K562 (cell line): Measurements from ENCODE around the gene GRHPR. TPM values are rescaled to one million over a fixed set of nuclear protein-coding genes. Genes with fewer than 3 reads are reported as not detected.

Source experiments
- ATAC-seq: fragments of 200-7000 bp; cut with Tn5 transposase; 3 replicates; pipeline ENCODE4 v1.9.1; 2020; ENCODE audit warnings: moderate library complexity
- BruUV-seq: library from RNA; stranded (reverse); fragments of 400-500 nt; replicated peaks from 2 replicates; lab custom pipeline; 2021; lab: Mats Ljungman, UMichigan
- CTCF ChIA-PET: fragments of 300-600 bp; formaldehyde crosslinking; extraction: SDS; loops from one replicate; lab custom pipeline; 2021; ENCODE audit warnings: low intra/inter-chr PET ratio; lab: Yijun Ruan, JAX
- POLR2A ChIA-PET: fragments of 300-600, 350-650 bp; sonication (Branson Sonifier 250); formaldehyde crosslinking; extraction: SDS; loops from one replicate; lab custom pipeline; 2021; ENCODE audit warnings: antibody characterized with exemption, inconsistent platforms; lab: Yijun Ruan, JAX
- DNase-seq, 4 experiments: peaks; one replicate each; pipeline versions ENCODE4 v3.0.0 to v3.0.0-alpha.2; 2011 to 2018; ENCODE audit warnings: low spot score in 3 of 4, mixed read lengths in 3 of 4; ENCODE audit errors: extremely low read depth in 1 of 4
- FAIRE-seq: peaks from 2 replicates; lab custom pipeline; 2011; peaks lifted over from hg19 to GRCh38; lab: Jason Lieb, UNC
- H2AFZ ChIP-seq: 2 replicates; pipeline ENCODE4 v1.6.0; 2011; ENCODE audit warnings: low read depth, low read length, control low read depth, inconsistent platforms
- H3K27ac ChIP-seq: fragments of 200-600 bp; 3 replicates; pipeline ENCODE4 v1.8.0; 2011; ENCODE audit warnings: low read depth, mild to moderate bottlenecking, control low read depth, inconsistent platforms, low read length, moderate library complexity, mixed read lengths; ENCODE audit errors: extremely low read depth
- H3K27me3 ChIP-seq, 2 experiments: fragments of 300-600 bp in 1 of 2; 2 replicates in 1 of 2; 3 replicates in 1 of 2; pipeline versions ENCODE4 v1.6.0 to v1.8.0; 2011; ENCODE audit warnings: inconsistent platforms in 2 of 2, low read length in 2 of 2, mild to moderate bottlenecking in 1 of 2, mixed read lengths in 1 of 2, moderate library complexity in 1 of 2; ENCODE audit not compliant: control insufficient read depth in 2 of 2, insufficient read depth in 2 of 2
- H3K36me3 ChIP-seq: fragments of 300-600 bp; 3 replicates; pipeline ENCODE4 v1.8.0; 2011; ENCODE audit warnings: mild to moderate bottlenecking, low read length, inconsistent platforms; ENCODE audit not compliant: control insufficient read depth, insufficient read depth
- H3K4me1 ChIP-seq, 2 experiments: fragments of 200-600 bp in 1 of 2; replicated peaks in 1 of 2; 2 replicates in 1 of 2; 3 replicates in 1 of 2; pipeline versions ENCODE4 v1.5.1 to v1.8.0; 2011; ENCODE audit warnings: inconsistent platforms in 2 of 2, low read length in 2 of 2, mild to moderate bottlenecking in 1 of 2, mixed read lengths in 1 of 2, moderate library complexity in 1 of 2; ENCODE audit not compliant: control insufficient read depth in 2 of 2, insufficient read depth in 2 of 2
- H3K4me2 ChIP-seq: 2 replicates; pipeline ENCODE4 v1.6.1; 2011; ENCODE audit warnings: low read length, control low read depth, inconsistent platforms, mixed read lengths; ENCODE audit not compliant: insufficient read depth
- H3K4me3 ChIP-seq: fragments of 200-600 bp; sonication (generic), shearing (Covaris generic); 2 replicates; pipeline ENCODE4 v1.5.1; 2016; ENCODE audit warnings: control low read depth, inconsistent platforms
- H3K79me2 ChIP-seq: fragments of 200-600 bp; 3 replicates; pipeline ENCODE4 v1.8.0; 2011; ENCODE audit warnings: low read length, inconsistent platforms; ENCODE audit not compliant: control insufficient read depth, insufficient read depth
- H3K9ac ChIP-seq, 2 experiments: 2 replicates each; pipeline versions ENCODE4 v1.6.0 to v1.6.1; 2011; ENCODE audit warnings: low read depth in 2 of 2, low read length in 2 of 2, control low read depth in 1 of 2, inconsistent platforms in 1 of 2, mild to moderate bottlenecking in 1 of 2, mixed read lengths in 1 of 2; ENCODE audit not compliant: insufficient read depth in 1 of 2
- H3K9me1 ChIP-seq: one replicate; pipeline ENCODE4 v1.6.0; 2011; ENCODE audit warnings: inconsistent platforms, mild to moderate bottlenecking, low read length, moderate library complexity; ENCODE audit not compliant: control insufficient read depth, insufficient read depth
- H3K9me3 ChIP-seq: replicated peaks from 2 replicates; pipeline ENCODE4 v1.5.1; 2011; ENCODE audit warnings: low read depth, low read length, inconsistent platforms; ENCODE audit not compliant: control insufficient read depth, insufficient read depth
- H4K20me1 ChIP-seq: replicated peaks from 2 replicates; pipeline ENCODE4 v1.6.1; 2011; ENCODE audit warnings: low read length, inconsistent platforms, mixed read lengths; ENCODE audit not compliant: control insufficient read depth, insufficient read depth
- BHLHE40 ChIP-seq: IDR thresholded peaks from 2 replicates; pipeline ENCODE4 v1.6.1; 2011; ENCODE audit warnings: low read length, improper control_type of control experiment
- CHD2 ChIP-seq: IDR thresholded peaks from 2 replicates; pipeline ENCODE4 v1.6.1; 2011; ENCODE audit warnings: low read depth, low read length
- DDX20 ChIP-seq: fragments of 450-650 bp; IDR thresholded peaks from 2 replicates; pipeline ENCODE4 v1.6.1; 2016; ENCODE audit warnings: missing genetic modification characterization, low read depth, mild to moderate bottlenecking, missing compliant biosample characterization, moderate library complexity
- GMEB1 ChIP-seq: fragments of 250-450 bp; sonication (Bioruptor Pico); IDR thresholded peaks from 2 replicates; pipeline ENCODE4 v1.4.0; 2020; ENCODE audit warnings: mild to moderate bottlenecking
- MCM3 ChIP-seq: fragments of 450-650 bp; IDR thresholded peaks from 2 replicates; pipeline ENCODE4 v1.6.1; 2016
- MYNN ChIP-seq, 2 experiments: sonication (generic); formaldehyde crosslinking in 1 of 2; IDR thresholded peaks; 2 replicates each; pipeline versions ENCODE4 v1.5.0 to v1.6.1; 2016 to 2020; ENCODE audit warnings: antibody characterized with exemption in 1 of 2, missing genetic modification reagents in 1 of 2
- POLR2G ChIP-seq: fragments of 200-400 bp; formaldehyde crosslinking; IDR thresholded peaks from 2 replicates; pipeline ENCODE4 v1.6.1; 2017; ENCODE audit warnings: low read depth, mild to moderate bottlenecking, antibody characterized with exemption, low read length, moderate library complexity
- RBFOX2 ChIP-seq: fragments of 200-400 bp; formaldehyde crosslinking; IDR thresholded peaks from 2 replicates; pipeline ENCODE4 v1.6.1; 2017; ENCODE audit warnings: low read depth, mild to moderate bottlenecking, low read length, moderate library complexity
- RBM34 ChIP-seq: fragments of 200-400 bp; formaldehyde crosslinking; IDR thresholded peaks from 2 replicates; pipeline ENCODE4 v1.6.1; 2018; ENCODE audit warnings: low read length, borderline replicate concordance; ENCODE audit not compliant: insufficient read depth
- TAL1 ChIP-seq: fragments of 450-650 bp; IDR thresholded peaks from 2 replicates; pipeline ENCODE4 v1.6.1; 2016; ENCODE audit warnings: mild to moderate bottlenecking
- ZNF395 ChIP-seq: fragments of 200-800 bp; sonication (Bioruptor generic); IDR thresholded peaks from 2 replicates; pipeline ENCODE4 v1.6.1; 2017; ENCODE audit warnings: missing genetic modification characterization, missing compliant biosample characterization
- ZNF449 ChIP-seq: fragments of 250-450 bp; sonication (Bioruptor Pico); IDR thresholded peaks from 2 replicates; pipeline ENCODE4 v1.8.0; 2022; ENCODE audit warnings: moderate library complexity, mild to moderate bottlenecking, inconsistent platforms
- WGBS: fragments of 100-300 bp; shearing (Covaris generic); methylation state at CpG from one replicate; pipeline ENCODE4 v1.1.6; 2016; ENCODE audit warnings: low coverage, mixed read lengths; ENCODE audit not compliant: insufficient coverage; ENCODE audit errors: missing lambda C conversion rate; 5-methylcytosine and 5-hydroxymethylcytosine counted together
- in situ Hi-C: fragments of 300-500 bp; cut with MboI; formaldehyde crosslinking; loops from 4 replicates; pipeline ENCODE4 v1.15.0; 2018; ENCODE audit warnings: inconsistent platforms, mixed read lengths
- intact Hi-C: fragments of 100-400 bp; cut with micrococcal nuclease; formaldehyde crosslinking; loops from 2 replicates; pipeline ENCODE4 v1.14.2; 2022
- polyA plus RNA-seq, 8 experiments: library from polyadenylated mRNA; depleted of rRNA in 4 of 8; stranded (reverse) in 5 of 8; unstranded in 3 of 8; fragments of >200 nt; fragmentation: Nextera tagmentation in 2 of 8; fragmentation: Illumina TruSeq in 1 of 8; extraction: Ambion mirVana in 2 of 8; extraction: Trizol in 1 of 8; gene quantifications; 2 replicates each; pipeline versions ENCODE4 v1.2.1 to v1.2.3, GENCODE V29; 2011 to 2014; ENCODE audit warnings: inconsistent platforms in 1 of 8, missing spikeins in 1 of 8
- total RNA-seq, 7 experiments: library from RNA; depleted of rRNA in 6 of 7; stranded (reverse); fragments of >200 nt in 6 of 7; fragmentation: Illumina TruSeq in 2 of 7; extraction: Trizol in 2 of 7; gene quantifications; 2 replicates each; pipeline versions ENCODE4 v1.2.1 to v1.2.3, GENCODE V29; 2011 to 2021; ENCODE audit warnings: low replicate concordance in 1 of 7

GRHPR gene
- total and polyA plus RNA-seq, 9 of the 15 experiments (the other 6 are each of a cell fraction or from before 2014, with no cell fraction given): 38.9 to 144 (median 120) TPM

GRCh38 chr9:37426846-37427245, 4.3 kb downstream of the GRHPR start (continued):
- TF ChIP-seq ZNF395: no peak
- TF ChIP-seq CHD2: no peak
- TF ChIP-seq RBM34: no peak
- no peak for TF ChIP-seq DDX20 (tag)
- no peak for TF ChIP-seq TAL1
- TF ChIP-seq MYNN (IDR thresholded peaks at IDR 0.05): no peak
- no peak for TF ChIP-seq MYNN (CRISPR knock-in tag; IDR thresholded peaks at IDR 0.05)

GRCh38 chr9:37428345-37428744, 5.8 kb downstream of the GRHPR start:
- FAIRE-seq (no peak), ATAC-seq (no peak), DNase-seq (no peak)
- Histone ChIP-seq H3K9ac (peak overlapping the region in 1 of 2 experiments; percentile 40; a peak in 1 of 4 replicates), H3K9me1 (no peaks in the 10 kb centered on the region), H3K4me3 (no peak overlapping the region), H3K27me3 (no peaks in the 10 kb centered on the region), H3K4me1 (peaks cover 7 to 25% of the 10 kb centered on the region in 2 experiments; a peak in 4 of 5 replicates), H3K27ac (no peak overlapping the region), H3K79me2 (peaks cover 23% of the 10 kb centered on the region), H3K4me2 (no peak overlapping the region), H2AFZ (no peak overlapping the region), H3K9me3 (no peaks in the 10 kb centered on the region), H3K36me3 (peaks cover 98% of the 10 kb centered on the region), H4K20me1 (peaks cover 14% of the 10 kb centered on the region)
- WGBS: 93% methylated on average over 13 of the region's 14 CpGs
- no TSS peak for BruUV-seq
- POLR2A ChIA-PET: no interaction called here
- intact Hi-C loops (no loop called here), in situ Hi-C loops (no loop called here)
- CTCF ChIA-PET: no interaction called here
- TF ChIP-seq POLR2G (peak; percentile 46; the same call in 1 of the 2 replicates), RBFOX2 (peak; percentile 59), ZNF449 (CRISPR knock-in tag) (no peak), GMEB1 (CRISPR knock-in tag) (no peak), BHLHE40 (no peak), MCM3 (no peak)
